GM19372 (cell line): ENCODE data around the gene GPR55.
"Not testable (repeated sequence)": the region's sequence is repeated elsewhere in the genome, so short reads cannot be mapped to it uniquely, and the experiment has no call there.

Experiments used
- ATAC-seq: cut with Tn5 transposase; IDR thresholded peaks from one replicate; pipeline ENCODE4 v1.9.1; 2021; ENCODE audit warnings: mild to moderate bottlenecking, low read depth, moderate library complexity; ENCODE audit not compliant: unreplicated experiment

The GPR55 gene

GRCh38 chr2:230924470-230925341, at the start of gene GPR55:
GPR55 (minus strand) TSS chr2:230925242; CDS start chr2:230910962, 14,280 bp downstream.
- peak; percentile 43 for ATAC-seq

GRCh38 chr2:230974096-230974913, 49.3 kb upstream of the GPR55 start:
- peak; percentile 78 for ATAC-seq

- no peak for ATAC-seq
Measured at GRCh38 chr2:230972046-230972445, 47.0 kb upstream of the GPR55 start.

- ATAC-seq, result no peak
Measured at GRCh38 chr2:230969659-230970015, 44.6 kb upstream of the GPR55 start.

- ATAC-seq, result no peak
Measured at GRCh38 chr2:230968921-230969658, 44.0 kb upstream of the GPR55 start.

- not testable (repeated sequence) for ATAC-seq
Measured at GRCh38 chr2:230968314-230968713, 43.3 kb upstream of the GPR55 start.

- ATAC-seq, result no peak
Measured at GRCh38 chr2:230967113-230967512, 42.1 kb upstream of the GPR55 start.

- ATAC-seq, result no peak
Measured at GRCh38 chr2:230964136-230964730, 39.2 kb upstream of the GPR55 start.

GRCh38 chr2:230961091-230961491, 36.0 kb upstream of the GPR55 start:
- ATAC-seq, result no peak

- ATAC-seq, result no peak
Measured at GRCh38 chr2:230960026-230960425, 35.0 kb upstream of the GPR55 start.

GRCh38 chr2:230958820-230959756, 34.0 kb upstream of the GPR55 start:
- ATAC-seq, result no peak

- ATAC-seq, result no peak
Measured at GRCh38 chr2:230957756-230958391, 32.8 kb upstream of the GPR55 start.

GRCh38 chr2:230956827-230957755, 32.0 kb upstream of the GPR55 start:
- ATAC-seq, result peak; percentile 77

GRCh38 chr2:230955163-230955737, 30.2 kb upstream of the GPR55 start:
- ATAC-seq, result no peak

- no peak for ATAC-seq
Measured at GRCh38 chr2:230954746-230955145, 29.7 kb upstream of the GPR55 start.

- no peak for ATAC-seq
Measured at GRCh38 chr2:230953845-230954244, 28.8 kb upstream of the GPR55 start.

GRCh38 chr2:230952226-230952956, 27.3 kb upstream of the GPR55 start:
- no peak for ATAC-seq
